Activated CD8-positive, alpha-beta memory T cell treated with anti-CD3 and anti-CD28 coated beads for 4 hours (primary cell): ENCODE results near the gene STAMBP.
"Not testable (repeated sequence)": the region's sequence is repeated elsewhere in the genome, so short reads cannot be mapped to it uniquely, and the experiment has no call there.

ENCODE experiments used
- DNase-seq, 2 donors: peaks; one replicate each; pipeline ENCODE4 v3.0.0-alpha.2; 2020; ENCODE audit warnings: low read depth in 2 of 2

Gene STAMBP

DNA sequence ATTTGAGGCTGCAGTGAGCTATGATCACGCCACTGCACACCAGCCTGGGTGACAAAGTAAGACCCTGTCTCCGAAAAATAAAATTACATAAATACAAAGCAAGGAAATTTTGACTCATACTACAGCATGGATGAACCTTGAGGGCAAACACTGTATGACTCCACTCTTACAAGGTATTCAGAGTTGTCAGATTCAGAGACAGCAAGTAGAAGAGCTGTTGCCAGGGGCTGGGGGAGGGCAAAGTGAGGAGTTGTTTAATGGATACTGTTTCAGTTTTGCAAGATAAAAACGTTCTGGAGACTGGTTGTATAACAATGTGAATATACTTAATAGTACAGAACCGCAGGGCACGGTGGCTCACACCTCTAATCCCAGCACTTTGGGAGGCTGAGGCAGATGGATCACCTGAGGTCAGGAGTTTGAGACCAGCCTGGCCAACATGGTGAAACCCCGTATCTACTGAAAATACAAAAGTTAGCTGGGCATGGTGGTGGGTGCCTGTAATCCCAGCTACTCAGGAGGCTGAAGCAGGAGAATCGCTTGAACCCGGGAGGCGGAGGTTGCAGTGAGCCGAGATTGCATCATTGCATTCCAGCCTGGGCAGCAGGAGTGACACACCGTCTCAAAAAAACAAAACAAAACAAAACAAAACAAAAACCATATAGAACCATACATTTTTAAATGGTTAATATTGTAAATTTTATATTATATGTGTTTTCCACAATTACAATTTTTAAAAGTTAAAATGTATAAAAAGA, 59.0 kb downstream of the STAMBP start:
- not testable (repeated sequence) for DNase-seq

DNA sequence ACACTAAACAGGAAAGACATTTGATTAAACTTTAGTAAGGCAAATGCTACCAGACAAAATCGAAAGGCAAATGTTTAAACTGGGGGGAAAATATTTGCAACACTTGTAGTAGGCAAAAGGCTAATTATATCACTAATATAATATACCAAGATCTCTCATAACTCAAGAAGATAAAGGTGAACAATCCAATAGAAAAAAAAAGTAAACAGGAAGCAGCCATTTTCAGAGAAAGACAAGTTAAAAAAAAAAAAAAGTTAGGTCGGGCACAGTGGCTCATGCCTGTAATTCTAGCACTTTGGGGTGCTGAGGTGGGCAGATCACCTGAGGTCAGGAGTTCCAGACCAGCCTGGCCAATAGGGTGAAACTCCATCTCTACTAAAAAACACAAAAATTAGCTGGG, 59.6 kb downstream of the STAMBP start:
- no peak for DNase-seq

DNA sequence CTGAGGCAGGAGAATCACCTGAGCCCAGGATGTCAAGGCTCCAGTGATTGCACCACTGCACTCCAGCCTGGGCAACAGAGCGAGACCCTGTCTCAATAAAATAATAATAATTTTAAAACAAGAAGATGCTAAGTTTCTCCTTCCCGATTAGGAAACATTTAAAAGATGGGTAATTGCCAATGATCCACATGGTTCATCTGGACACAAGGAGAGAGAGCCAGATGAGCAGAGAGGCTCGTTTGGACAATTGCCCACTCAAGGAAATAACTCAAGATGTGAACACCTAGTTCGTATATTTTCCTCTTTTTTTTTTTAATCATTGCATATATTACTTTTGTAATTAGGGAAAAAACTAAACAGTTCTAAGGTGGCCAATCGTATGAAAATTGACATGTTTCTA, 60.4 kb downstream of the STAMBP start:
- no peak for DNase-seq

DNA sequence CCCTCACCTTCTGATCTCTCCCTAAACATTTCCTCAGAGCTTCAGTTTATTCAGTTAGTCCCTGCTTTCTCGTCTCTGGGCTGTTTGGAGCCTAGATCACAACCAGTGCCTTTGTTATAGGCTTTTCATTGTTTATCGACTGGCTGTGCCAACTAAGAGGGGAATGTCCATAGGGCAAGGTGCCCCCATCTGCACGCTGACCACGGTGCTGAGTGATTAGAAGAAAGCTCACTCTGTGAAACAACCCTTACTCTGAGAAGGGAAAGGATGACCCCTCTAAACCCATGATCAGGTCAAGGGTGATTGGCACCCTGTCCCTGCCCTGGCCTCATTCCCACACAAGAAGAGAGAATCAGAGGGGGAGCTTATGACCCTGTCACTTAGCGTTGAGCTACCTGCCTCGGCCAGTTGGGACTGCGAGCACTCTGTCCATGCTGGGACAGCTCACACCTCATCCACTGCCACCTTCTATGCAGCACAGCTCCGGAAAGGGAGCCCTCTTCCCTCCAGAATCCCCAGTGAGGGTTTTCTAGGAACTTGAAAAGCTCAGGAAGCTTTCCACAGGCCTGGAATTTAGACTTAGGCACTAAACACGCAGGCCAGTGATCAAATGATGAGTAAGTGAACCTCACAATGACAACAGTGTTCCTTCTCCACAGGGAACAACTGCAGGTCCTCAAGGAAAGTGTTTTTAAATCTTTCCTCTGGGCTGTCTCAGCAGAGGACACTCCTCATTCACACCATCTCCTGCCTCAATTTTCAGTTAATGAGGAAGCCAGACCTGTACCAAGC, 61.7 kb downstream of the STAMBP start:
- DNase-seq = no peak

DNA sequence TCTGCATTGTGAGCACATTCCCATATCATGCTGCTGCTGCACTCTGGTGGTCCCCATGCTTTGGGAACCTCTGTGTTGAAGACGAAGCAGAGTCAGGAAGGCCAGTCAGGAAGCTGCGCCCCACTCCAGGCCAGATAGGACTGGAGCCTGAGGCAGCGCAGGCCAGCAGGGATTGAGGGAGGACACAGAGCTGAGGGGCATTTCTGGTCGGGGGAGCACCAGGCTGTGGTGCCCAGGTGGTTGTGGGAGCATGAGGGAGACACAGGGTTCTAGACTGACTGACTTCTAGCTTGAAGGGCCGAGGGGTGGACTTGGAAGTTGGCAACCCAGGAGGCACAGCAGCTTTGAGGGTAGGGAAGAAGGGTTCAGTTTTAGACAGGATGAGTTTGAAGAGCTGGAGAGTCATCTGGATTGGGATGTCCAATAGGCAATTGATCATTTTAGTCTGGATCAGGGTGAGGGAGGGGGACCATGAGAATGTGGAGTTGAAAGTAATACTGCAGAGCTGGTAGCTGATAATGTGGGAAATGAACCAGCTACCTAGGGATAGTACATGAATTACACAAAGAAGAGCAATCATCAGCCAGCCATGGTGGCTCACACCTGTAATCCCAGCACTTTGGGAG, 62.6 kb downstream of the STAMBP start:
- no peak for DNase-seq

DNA sequence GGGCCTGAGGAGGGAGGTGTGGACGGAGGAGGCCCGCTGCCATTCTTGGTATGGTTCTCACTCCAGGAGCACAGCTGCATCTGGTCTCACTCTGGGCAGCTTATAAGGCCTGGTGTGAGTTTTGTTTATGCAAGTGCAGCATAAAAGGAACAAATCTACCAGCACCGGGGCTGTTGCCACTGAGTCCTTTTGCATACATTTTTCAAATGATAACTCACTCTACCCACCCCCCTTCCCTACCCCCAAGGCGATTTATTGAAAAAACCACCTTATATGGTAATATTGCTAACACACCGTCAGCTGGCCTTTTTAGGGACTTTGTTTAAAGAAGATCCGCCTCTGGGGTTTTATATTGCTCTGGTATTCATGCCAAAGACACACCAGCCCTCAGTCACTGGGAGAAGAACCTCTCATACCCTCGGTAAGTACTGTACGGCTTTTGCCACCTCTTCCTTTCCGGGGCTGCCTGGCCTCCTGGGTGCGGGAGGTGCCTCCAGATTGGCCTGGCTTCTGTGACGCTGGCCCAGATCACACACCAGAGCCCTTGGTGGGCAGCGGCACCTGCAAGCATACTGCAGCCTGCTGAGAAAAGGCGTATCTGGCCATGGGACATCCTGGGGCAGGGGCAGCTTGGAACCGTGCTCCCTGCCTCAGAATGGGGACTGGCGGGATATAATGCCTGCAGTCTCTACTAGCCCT, 64.0 kb downstream of the STAMBP start, which contains the start of gene ACTG2:
Gene ACTG2 (plus strand): TSS at position 378 of the 699 bp plus-strand sequence. CDS start 8,304 bp downstream, outside the sequence.
- DNase-seq = no peak

DNA sequence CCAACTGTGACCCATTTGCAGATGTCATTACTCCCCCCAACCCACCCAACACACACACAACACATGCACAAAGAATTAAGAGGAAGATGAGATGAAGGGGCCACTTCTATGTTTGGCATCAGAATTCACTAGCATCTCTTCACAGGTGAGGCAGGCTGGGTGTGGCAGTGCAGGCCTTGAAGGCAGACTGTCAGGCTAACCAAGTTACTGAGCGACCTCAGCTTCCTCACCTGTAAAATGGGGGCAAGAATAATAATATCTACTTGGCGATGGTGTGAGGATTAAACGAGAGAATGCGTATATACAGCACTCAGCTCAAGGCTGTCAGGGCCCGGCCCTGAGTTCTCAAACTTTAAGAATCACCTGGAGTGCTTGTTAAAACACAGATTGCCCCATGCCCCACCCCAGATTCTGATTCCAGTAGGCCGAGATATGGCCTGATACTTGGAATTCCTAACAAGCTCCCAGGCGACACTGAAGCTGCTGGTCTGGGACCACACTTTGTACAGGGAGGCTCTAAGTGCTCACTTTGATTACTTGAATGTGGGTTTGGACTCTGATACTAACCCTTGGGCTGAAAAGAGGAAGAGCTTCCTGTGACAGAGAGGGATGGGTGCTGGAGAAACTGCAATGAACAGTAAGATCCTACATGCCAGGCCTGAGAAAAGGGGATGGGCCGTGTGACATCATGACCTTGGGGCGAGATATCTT, 65.2 kb downstream of the STAMBP start:
- DNase-seq = no peak

DNA sequence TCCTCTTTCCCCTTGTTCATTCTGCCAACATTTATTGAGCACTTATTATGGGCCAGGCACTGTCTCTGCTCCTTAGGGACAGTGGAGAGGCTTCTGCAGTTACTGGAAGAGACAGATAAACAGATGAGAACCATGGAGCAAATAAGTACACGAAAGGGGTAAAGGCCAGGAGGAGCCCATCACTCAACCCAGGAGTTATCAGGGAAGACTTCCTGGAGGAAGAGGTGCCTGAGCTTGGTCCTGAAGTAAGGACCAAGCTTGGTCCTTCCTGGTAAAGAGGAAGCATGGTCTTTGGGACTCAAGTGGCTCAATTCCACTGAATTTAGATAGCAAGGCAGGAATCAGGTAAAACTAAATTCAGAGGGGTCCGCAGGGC, 65.7 kb downstream of the STAMBP start:
- DNase-seq = no peak

DNA sequence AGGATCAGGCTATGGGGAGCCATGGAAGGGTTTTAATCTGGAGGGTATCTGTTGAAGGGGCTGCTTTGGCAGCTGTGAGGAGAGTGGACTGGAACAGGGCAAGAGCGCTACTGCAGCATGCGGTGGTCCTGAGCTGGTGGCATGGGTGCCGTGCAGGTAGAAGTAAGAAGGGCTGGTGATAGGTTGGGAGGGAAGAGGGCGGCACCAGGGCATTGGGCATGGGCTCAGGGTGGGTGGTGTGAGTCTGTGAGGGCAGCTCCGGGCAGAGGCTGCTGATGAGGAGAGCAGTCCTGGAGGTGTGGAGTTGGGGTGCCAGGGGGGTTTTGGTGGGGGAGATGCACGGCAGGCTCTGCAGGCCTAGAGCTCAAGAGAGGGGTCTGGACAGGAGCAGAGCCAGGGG, 66.1 kb downstream of the STAMBP start:
- DNase-seq = no peak

DNA sequence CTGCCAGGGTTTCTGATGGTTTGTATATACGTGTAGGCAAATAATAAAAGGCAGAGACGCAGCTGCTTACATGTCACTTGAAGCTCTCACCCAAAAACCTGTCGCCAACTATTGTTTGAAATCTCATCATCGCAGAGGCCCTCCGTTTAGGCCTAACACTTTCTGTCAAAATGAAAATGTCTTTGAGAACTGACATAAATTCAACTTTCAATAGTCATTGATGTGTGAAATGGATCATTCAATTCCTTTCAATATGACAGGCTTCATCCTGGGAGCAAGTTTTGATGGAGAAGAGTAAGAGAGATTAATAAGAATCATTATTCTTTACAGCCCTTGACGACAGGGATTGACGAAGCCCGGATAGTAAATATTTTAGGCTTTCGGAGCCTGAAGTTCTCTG, 66.7 kb downstream of the STAMBP start:
- no peak for DNase-seq

DNA sequence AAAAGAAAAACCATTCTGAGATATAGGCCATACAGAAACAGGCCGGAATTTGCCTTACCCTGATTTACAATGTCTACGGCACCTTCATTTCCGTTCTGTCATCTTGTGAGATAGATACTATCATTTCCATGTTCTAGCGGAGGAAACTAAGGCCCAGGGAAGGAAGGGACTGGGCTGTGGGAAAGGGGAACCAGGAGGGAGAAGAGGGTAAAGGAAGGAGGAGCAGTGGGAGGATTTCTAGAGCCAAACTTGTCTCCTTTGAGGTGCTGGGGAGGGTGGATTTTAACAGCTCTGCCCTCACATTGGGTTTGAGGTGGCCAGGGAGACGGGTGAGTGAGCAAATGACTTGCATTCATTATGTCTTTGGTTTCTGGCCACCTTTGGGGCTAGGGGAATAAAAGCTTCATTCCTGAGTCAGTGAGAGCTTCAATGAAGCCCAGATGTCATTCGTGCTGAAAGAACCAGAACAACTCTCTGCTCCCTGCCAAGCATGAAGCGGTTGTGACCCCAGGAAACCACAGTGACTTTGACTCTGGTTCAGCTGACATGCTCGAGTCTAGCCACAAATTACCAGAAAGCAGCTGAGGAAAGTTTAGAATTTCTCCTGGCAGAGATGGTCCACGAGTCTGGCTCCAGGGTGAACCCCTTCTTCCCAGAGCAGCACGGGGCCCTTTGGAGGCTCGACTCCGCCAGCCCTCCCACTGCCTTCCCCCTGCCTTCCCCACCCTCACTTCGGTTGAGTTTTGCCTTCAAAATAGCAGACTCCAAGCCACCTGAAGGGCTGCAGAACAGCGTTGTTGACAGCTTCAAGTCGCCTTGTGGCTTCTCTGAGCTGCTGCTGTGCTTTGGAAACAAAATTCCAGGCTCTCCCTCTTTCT, 67.8 kb downstream of the STAMBP start:
- DNase-seq = peak in 1 of 2 donors; percentile 17

DNA sequence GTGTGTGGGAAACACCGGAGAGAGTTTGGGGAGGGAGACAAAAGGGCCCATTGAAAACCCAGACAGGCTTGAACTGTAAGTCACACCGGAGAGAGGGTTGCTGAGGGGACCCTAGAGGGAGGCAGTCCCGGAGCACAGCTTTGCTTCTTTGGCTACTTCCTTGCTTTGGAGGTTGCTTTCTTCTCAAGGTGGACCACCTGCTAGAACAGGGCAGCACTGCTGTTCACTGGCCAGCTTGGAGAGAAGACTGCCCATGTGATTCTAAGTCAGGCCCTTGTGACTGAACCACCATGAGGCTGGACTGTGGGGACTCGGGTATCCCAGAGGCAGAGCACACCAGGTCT, 68.5 kb downstream of the STAMBP start:
- DNase-seq = no peak

DNA sequence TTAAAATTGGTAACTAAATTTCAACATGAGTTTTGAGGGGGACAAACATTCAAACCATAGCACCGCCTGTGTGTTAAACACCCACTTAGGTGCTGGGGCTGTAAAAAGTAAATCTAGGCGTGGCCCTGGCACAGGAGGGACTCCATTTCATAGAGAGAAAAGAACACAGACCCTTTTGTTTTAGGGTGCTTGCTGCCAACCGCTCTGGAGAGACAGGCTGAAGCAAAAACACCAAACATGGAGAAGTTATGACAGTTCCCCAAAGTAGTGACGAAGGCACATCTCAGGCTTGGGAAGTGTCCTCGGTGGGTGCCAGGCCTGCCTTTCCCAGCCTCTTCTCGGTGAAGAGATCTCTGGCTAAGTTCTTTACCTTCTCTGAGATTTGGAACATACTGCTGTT, 69.2 kb downstream of the STAMBP start:
- DNase-seq = no peak

DNA sequence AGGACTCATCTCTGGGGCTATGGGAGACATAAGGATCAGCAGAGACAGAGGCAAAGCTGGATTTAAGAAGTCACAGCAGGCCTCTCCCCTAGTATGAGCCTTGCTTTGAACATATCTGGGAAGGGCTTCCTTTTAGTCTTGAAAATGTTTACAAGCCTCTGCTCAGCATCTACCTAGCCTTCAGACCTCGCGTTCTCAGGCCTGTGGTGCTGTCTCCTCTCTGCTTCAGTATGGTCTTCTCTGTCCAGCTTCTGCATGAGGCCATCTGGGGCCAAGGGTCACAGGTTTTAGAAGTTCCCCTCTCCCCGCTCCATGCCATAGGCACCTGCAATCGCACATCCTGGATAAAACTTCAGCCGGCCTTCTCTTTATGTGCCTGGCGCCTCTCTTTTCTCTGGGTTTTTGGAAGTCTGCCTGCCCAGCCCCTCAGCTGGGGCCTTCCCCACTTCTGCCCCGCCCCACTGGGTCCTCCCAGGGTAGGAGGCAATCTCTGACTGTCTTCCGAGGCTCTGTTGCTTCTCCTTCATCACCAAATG, 71.1 kb downstream of the STAMBP start:
- no peak for DNase-seq

DNA sequence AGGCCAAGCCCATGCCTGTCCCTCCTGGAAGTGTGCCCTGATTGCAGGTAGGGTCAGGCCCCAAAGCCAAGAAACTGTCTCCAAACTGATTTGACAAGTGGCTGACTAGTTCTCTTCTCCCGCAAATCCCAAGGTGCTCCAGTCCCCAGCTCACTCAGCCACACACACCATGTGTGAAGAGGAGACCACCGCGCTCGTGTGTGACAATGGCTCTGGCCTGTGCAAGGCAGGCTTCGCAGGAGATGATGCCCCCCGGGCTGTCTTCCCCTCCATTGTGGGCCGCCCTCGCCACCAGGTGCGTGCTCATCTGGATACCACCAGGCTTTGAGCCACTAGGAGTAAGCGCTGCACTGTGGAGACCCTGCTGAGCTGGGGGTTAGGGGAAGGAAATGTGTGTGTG, 72.4 kb downstream of the STAMBP start:
- DNase-seq = no peak

DNA sequence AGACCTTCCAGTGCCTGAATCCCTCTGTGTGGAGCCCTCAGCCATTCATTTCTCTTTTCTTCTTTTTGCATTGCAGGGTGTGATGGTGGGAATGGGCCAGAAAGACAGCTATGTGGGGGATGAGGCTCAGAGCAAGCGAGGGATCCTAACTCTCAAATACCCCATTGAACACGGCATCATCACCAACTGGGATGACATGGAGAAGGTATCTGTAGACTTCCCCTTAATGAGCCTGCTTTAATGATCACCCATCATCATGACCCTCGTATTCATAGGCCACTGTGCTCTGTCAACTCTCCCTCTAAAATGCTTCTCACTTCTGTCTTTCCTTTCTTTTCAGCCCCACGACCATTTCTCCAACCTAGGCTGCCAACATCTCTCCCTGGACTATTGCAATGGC, 73.5 kb downstream of the STAMBP start:
- no peak for DNase-seq

DNA sequence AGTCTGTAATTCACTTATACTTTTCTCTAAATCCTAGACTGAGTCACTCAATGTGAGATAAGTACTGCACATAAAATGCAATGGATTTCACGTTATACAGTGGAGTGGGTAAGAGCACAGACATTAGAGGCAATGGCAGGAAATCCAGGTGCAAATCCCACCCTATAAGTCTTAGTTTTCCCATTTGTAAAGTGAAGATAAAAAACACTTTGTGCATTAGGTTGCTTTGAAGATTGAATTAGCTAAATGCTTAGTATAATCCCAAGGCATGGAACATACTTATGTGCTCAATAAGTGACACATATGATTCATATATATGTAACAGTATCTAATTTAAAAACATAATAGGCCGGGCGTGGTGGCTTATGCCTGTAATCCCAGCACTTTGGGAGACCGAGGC, 74.6 kb downstream of the STAMBP start:
- no peak for DNase-seq

DNA sequence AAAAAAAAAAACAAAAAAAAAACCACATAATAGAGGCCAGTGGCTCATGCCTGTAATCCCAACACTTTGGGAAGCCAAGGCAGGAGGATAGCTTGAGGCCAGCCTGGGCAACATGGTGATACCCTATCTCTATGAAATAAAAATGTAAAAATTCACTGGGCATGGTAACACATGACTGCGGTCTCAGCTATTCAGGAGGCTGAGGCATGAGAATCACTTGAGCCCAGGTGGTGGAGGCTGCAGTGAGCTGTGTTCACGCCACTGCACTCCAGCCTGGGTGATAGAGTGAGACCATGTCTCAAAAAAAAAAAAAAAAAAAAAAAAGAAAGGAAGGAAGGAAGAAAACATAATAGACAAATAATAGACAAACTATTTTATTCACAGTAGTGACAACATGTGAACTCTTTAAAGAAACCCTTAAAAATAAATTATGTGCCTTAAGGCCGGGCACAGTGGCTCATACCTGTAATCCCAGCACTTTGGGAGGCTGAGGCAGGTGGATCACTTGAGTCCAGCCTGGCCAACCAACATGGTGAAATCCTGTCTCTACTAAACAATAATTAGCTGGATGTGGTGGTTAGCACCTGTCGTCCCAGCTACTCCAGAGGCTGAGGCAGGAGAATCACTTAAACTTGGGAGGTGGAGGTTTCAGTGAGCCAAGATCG, 75.3 kb downstream of the STAMBP start:
- not testable (repeated sequence) for DNase-seq

DNA sequence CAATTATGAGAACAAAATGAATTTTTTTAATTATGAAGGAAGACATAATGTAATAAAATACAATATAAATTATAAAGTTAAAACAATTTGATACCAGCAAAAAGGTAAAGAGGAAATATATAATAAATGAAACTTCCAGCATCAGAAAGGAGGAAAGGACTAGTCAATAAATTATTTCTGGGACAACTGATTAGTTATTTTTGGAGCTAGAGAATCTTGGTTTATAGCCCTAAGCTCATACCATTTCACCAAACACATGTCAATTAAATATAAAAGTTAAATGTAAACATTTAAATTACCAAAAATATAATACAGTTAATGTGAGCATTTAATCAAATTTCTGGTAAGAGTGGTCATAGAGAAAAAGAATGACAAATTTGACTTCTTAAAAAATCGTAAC, 76.2 kb downstream of the STAMBP start:
- no peak for DNase-seq
